ENCODE data around the gene OSBPL6.

GRCh38 chr2:178365116-178365515 lies 170.8 kb downstream of the OSBPL6 start:
- TF ChIP-seq EZH2 (IDR thresholded peaks at IDR 0.05; ENCODE audit: low read length) (no peak), CTCF (optimal IDR thresholded peaks at IDR 0.05 in 1 of 3, IDR thresholded peaks at IDR 0.05 in 1 of 3, conservative IDR thresholded peaks at IDR 0.05 in 1 of 3; ENCODE audit: extremely low read depth in 1 of 3, insufficient read depth in 2 of 3, low read length in 3 of 3) (no peak)

Measured in keratinocyte (primary cell).